ENCODE measurements around the gene POLR3C.

POLR3C gene

DNA sequence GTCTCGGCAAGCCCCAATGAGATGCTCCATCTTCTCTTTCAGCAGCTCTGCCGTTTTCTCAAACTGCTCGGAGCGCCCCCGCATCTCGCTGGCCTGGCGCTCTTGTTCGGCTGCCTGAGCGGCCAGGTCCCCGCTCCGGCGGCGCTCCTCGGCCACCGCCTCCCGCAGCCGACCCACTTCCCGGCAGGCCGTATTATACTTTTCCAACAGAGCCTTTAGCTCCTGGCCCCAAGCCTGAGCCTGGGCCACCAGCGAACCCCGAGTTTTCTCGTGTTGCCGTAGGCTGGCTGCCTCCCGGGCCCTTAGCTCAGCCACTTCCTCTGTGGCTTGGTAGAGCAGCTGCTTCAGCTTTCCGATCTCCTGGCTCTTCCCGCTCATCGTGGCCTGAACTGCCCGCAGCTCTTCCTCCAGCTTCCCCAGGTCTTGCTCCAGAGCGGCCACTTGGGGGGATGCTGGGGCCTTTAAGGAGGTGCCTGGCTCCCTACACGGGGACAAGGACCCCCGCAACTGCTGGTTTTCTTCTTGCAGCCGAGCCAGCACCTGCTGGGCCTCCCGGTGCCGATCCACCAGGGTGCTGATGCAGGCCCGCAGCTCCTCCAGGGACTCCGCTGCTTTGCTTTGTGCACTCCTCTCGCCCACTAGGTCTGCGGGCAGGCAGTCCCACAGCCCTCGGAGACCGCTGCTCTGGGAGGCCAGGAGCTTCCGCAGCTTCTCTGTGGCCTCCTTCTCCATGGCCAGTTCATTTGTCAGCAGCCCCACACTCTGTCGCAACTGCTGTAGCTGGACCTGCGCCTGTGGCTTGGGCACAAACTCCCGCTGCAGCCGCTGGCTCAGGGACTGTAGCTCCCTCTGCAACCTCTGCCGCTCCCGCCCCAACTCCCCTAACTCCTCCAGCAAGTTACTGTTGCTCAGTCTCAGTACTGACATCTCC, 48.3 kb downstream of the POLR3C start:
- no peak for DNase-seq (ENCODE audit: low read depth)

DNA sequence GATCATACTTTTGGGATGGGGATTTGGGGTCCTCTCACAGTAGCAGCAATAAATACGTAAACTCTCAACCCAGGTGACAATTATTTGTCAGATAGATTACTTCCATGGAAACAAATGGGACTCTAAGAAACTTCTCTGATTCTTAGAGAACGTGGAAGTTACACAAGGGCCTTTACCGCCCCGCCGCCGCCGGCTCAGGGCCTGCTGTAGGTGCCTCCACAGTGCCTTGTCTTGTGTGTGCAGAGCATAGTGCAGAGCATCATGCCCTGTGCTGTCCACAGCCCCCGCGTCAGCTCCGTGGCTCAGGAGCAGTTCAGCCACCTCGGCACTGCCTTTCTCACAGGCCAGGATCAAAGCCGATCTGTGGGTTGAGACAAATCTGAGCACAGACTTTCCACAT, 50.6 kb downstream of the POLR3C start:
- no peak for DNase-seq (ENCODE audit: low read depth)

DNA sequence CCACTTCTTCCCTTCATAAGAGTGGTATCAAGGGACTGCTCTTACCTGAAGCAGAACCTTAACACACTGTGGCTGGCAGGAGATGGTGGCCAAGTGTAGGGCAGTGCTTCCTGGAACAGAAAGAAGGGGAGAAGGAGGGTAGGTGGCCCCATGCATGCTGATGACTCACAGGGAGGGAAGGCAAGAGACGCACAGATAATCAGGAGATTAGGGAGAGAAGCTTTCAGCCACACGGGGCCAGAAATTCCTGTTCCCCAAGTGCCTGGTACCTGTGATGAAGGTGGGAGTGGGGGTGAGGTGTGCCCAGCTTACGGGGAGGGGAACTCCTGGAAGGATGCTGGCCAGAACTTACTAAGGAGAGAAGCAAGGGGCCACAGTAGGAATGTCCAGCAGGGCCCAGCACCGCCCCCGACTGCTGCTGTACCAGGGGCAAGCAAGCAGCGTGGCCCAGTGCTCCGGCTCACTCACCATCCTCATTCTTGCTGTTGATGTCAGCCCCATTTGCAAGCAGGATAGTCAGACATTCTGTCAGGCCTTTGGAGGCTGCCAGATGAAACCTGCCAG, 54.0 kb downstream of the POLR3C start:
- DNase-seq (ENCODE audit: low read depth), result no peak

DNA sequence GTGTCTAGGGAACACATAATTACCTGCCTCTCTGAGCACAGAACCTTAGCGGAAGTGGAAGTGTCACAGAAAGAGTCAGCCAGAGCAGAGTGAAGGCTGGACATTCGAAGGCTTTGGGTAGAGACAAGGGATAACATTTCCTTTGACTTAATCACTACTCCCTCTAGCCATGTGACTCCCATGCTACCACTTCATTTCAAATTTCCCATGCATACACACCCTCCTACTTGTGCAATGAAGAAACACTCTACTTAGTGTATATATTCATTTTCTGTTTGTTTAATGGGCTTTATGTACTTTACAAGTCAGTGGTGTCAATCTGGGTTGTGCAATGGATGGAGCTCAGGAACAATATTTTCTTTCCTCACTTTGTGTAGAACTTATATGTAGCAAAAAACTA, 54.7 kb downstream of the POLR3C start:
- no peak for DNase-seq (ENCODE audit: low read depth)

DNA sequence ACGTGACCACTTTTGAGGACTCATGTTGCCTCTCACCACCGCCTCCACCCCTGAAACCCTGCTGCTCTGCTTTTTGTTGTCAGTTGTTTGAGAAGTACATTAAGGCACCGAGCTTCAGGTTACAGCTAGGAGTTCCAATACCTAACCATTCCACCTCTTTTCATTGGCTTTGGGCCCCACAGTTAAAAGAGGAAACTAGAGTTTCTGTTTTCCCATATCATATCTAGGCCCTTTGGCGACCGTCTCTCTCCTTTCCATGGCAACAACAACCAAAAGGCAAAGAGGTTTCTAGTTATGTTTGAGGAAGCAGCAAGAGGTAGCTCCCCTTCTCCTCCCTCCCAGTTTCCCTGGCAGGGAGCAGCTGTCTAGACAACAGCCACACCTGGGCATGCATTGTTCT, 55.8 kb downstream of the POLR3C start:
- DNase-seq (ENCODE audit: low read depth), result no peak

DNA sequence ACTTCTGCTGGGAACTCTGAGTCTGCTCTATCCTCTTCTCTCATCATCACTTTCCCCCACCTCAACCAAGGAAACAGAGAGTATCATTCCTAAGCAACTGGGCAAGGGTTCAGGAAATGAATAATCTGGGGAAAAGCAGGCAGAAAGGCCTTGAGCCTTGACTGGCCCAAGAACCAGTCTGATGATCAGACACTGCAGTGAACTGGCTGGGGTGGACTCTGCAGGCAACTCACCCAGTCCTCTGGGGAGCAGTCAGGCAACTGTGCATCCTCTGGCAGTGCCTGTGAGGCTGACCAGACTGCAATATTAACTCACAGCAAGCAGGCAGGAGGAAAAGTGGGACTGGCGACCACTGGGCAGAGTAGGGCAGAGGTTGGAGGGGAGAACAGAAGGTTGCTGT, 60.7 kb downstream of the POLR3C start:
- no peak for DNase-seq (ENCODE audit: low read depth)

DNA sequence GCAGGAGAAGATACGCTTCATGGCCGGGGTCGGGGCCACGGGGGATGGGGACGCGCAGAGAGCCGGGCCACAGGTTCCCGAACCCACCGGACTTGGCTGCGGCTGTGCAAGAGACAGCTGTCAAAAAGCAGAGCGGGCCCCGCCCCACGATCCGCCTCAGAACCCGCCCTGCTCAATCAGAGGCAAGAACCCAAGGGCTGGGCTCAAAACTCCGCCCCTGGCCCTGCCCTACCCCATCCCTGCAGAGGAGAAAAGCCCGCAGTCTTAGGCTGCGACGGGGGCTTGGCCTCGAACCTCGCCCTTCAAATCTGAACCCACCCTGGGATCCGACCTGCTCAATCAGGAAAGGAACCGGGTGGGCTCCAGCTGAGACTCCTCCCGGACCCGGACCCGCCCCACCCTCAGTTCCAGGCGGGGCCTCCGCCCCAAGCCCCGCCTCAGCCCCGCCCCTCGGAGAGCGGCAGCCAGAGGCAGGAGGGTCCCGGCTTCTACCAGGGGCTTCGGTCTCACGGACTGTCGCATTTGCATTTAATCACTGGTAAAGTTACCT, 61.8 kb downstream of the POLR3C start, which contains the start of gene ANKRD35:
Gene ANKRD35, minus strand, starts transcription at position 129 of the 550 bp plus-strand sequence. Its CDS starts 108 bp downstream, at position 21.
- peak; percentile 80 for DNase-seq (ENCODE audit: low read depth)

DNA sequence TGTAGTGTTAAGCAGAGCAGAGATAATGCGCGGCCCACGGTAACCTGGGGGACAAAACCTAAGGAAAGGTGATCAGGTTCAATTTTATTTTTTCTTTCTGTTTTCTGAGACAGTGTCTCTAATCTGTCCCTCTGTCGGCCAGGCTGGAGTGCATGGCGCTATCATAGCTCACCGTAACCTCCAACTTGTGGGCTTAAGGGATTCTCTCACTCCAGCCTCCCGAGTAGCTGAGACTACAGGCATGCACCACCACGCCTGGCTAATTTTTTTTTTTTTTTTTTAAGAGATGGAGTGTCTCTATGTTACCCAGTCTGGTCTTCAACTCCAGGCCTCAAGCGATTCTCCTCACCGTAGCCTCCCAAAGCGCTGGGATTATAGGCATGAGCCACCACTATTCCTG, 62.4 kb downstream of the POLR3C start:
- DNase-seq (ENCODE audit: low read depth), result no peak

DNA sequence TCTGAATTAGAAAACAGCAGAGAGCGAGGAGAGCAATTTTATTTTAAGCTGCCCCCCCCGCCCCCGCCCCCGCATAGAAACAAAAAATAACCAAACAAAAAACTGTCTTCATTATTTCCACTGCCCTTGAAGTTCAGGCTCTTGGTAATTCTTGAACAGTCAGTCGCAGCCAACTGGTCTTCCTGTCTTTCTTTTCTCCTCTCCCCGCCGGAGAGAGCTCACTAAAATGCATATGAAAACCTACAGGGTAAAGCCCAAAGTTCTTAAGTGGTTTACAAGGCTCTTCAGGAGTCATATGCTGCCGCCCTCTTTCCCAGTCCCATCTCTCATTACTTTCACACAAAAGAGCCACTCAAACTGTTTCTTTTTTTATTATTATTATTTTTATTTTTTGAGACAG, 62.8 kb downstream of the POLR3C start:
- no peak for DNase-seq (ENCODE audit: low read depth)

DNA sequence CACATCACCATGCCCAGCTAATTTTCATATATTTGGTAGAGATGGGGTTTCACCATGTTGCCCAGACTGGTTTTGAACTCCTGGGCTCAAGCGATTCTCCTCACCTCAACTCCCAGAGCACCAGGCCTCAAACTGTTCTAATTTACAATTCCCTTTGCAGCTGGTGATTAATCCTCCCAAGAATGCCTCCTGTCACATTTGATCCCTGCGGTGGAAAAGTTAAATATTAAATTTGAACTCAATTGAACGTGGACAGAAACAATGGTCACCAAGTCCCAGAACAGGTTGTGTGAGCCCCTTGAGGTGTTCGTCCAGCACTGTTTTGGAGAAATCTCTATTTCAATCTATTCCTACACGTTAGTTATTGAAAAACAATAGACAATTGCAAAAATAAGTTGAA, 63.6 kb downstream of the POLR3C start:
- no peak for DNase-seq (ENCODE audit: low read depth)

DNA sequence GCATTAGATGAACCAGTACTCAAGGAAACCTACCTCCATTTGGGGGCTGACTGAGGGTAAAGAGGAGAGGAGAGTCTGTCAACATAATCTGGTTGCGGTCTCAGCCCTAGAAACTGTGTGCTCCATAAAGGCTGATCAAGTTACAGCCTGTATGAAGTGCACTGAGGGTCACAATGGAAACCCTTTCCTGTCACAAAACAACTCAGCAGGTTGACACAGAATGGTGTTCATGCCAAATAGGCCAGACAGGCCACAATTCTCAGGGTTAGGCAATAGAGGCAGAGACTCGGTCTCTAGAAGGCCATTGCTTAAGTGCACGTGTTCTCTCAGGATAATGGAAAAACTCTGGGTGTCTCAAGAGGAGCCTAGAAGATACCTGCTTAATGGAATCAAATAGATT, 65.7 kb downstream of the POLR3C start:
- no peak for DNase-seq (ENCODE audit: low read depth)

DNA sequence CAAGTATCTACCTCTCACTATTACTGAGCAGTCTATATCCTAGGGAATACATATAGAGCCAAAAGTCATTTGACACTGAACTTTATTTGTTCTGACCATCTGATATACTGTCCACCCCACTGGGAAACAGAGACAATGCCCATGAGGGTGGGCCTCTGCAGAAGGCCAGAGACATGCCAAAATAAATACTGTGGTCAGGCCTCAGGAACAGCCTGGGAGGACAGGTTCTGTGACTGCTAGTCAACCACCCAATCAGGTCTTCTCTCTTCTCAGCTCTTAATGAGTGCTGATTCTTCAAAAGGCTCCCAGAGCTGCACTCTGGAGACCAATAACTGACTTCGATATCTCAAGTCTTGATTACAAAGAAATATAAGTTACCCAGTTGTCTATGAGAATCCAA, 67.1 kb downstream of the POLR3C start:
- no peak for DNase-seq (ENCODE audit: low read depth)

DNA sequence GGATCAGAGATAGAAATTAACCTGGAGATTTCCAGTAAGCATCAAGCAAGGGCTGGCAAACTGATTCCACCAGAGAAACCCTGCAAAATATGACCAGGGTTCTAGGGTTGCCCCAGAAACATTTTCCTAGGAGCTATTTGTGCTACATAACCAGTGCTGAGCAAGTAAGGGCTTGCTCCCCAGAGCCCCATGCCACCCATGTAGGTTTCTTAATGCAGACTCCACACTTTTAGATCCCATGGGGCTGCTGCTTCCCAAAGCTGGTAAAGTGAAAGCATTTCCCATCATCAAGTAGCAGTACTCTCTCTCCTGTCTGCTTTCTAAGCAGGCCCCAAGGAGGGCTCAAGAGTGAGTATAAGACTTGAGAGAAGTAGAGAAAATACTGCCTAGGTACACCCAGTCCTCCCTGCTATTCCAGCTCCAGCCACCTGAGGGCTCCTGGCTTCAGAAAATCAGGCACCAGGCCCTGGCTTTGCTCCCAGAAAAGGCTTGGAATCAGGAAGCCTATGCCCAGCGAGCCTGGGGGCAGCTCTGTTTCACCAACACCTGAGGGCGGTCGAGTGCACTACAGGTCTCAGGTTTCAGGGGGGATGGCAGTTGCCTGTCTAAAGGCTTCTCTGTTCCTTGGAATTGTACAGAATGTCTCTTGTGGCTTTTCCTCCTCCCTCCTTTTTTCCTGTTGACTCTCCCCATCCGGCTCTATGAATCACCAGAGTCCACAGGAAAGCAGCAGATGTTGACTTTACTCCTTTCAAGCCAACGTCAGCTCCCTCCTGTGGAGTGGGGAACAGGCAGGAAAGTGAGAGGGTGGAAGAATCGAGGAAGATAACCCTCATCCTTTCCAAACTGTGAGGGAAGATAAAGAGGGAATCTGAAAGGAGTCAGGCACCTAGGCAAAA, 67.8 kb downstream of the POLR3C start:
- DNase-seq (ENCODE audit: low read depth), result peak; percentile 31

DNA sequence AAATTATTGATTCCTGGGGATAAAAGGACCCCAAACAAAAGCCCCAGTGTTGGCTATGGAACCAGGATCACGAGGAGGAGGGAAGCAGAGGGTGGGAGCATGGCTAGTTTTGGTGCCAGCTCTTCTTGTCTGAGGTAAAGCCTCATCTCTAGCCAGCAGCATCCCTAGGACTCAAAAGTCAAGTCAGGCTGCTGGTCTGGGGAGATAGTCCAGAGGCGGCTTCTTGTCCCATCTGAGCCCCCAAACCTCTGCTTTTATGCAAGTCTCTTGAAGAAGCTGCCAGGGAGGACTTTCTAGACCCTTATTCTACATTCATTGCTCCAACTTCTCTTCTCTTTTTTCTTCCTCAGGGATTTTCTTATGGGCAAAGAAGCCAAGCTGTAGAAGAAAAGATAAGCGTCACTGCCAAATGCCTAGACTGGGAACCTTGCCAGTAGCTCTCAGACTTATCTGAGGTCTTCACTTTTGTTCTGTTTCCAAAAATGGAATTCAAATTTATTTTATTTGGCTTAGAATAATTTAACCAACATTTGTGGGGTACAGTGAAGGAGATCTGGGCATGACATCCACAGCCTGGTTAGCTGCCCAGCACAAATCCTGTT, 68.6 kb downstream of the POLR3C start:
- no peak for DNase-seq (ENCODE audit: low read depth)

DNA sequence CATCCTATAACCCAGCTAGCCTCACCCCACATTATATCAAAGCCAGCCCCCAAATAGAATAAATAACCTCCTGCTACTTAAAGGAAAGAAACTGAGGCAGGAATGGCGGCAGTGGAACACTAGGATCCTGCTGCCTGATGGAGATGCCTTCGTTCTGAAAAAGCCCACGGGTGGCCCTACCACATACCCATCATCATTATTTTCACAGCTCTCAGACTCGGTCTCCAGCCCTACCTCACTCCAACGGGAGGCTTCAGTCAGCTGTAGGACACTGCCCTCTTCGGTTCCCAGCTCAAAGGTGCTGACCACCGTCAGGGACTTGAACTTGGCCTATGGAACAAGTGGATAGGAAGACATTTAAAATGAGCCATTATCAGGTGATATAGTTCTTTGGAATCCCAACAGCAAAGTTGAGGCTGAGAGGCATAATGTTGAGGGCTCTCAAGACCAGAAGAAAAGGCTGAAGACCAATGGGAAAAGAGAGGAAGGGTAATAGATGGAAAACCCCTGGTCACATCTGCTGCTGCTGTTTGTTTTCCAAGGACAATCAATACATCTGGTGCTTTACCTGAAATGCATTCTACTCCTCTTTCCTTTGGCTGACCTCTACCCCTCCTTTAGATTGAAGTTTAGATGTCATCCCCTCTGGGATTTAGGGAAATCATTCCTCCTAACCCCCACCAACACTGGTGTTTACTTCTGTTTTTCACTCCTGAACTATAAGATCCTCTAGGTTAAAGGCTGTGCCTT, 69.5 kb downstream of the POLR3C start:
- no peak for DNase-seq (ENCODE audit: low read depth)
